Measurements from ENCODE around the gene CCM2. TPM values are rescaled to one million over a fixed set of nuclear protein-coding genes. Genes with fewer than 3 reads are reported as not detected.

CCM2 gene
- total and polyA plus RNA-seq, 4 donors: 21.7 to 57.6 (median 51.1) TPM

DNA sequence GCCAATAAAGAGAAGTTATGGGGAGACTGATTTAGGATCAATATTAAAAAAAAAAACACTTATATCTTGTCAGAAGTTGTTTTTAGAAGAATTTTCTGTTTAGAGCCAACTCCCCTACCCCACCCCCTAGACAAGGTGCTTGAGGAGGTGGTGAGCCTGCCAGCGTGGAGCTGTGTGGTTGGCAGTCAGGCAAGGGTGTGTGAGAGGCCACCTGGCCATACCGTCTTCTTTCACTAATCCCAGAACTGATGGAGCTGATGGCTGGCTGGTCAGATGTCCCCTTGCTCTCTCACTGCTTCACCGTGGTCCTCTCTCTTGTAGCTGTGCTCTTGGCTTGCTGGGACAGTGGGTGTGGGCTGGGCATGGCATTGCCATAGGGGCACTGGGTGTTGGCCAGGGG, 54.4 kb downstream of the CCM2 start:
- 95 to 96% methylated on average over 3 of the region's 3 CpGs for WGBS, 2 donors
- peaks cover 0 to 2% (median 0%) of the 10 kb centered on the region in 4 donors for H3K36me3 ChIP-seq (ENCODE audit: control insufficient read depth in 4 of 4, insufficient read depth in 4 of 4, low read length in 4 of 4)
- no peak overlapping the region for H3K27ac ChIP-seq (ENCODE audit: low read depth in 1 of 2, low read length in 1 of 2)
- ATAC-seq (ENCODE audit: insufficient read depth, low FRiP score): no peak
- H3K9ac ChIP-seq (ENCODE audit: insufficient read depth in 1 of 2, low read length in 2 of 2): no peak overlapping the region
- no peaks in the 10 kb centered on the region for H3K27me3 ChIP-seq (ENCODE audit: control insufficient read depth in 3 of 3, insufficient read depth in 3 of 3, low read length in 2 of 3)
- DNase-seq: no peak
- H3K4me1 ChIP-seq (ENCODE audit: control insufficient read depth in 5 of 5, insufficient read depth in 5 of 5, low read length in 5 of 5): no peaks in the 10 kb centered on the region
- peaks cover 0 to 2% (median 0%) of the 10 kb centered on the region in 4 donors for H3K9me3 ChIP-seq (ENCODE audit: control insufficient read depth in 4 of 4, insufficient read depth in 3 of 4, low read length in 3 of 4)
- TF ChIP-seq, protein P1, sequence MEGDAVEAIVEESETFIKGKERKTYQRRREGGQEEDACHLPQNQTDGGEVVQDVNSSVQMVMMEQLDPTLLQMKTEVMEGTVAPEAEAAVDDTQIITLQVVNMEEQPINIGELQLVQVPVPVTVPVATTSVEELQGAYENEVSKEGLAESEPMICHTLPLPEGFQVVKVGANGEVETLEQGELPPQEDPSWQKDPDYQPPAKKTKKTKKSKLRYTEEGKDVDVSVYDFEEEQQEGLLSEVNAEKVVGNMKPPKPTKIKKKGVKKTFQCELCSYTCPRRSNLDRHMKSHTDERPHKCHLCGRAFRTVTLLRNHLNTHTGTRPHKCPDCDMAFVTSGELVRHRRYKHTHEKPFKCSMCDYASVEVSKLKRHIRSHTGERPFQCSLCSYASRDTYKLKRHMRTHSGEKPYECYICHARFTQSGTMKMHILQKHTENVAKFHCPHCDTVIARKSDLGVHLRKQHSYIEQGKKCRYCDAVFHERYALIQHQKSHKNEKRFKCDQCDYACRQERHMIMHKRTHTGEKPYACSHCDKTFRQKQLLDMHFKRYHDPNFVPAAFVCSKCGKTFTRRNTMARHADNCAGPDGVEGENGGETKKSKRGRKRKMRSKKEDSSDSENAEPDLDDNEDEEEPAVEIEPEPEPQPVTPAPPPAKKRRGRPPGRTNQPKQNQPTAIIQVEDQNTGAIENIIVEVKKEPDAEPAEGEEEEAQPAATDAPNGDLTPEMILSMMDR (IDR thresholded peaks at IDR 0.05; ENCODE audit: control extremely low read depth, extremely low read depth): no peak
- no peak overlapping the region for H3K4me3 ChIP-seq

DNA sequence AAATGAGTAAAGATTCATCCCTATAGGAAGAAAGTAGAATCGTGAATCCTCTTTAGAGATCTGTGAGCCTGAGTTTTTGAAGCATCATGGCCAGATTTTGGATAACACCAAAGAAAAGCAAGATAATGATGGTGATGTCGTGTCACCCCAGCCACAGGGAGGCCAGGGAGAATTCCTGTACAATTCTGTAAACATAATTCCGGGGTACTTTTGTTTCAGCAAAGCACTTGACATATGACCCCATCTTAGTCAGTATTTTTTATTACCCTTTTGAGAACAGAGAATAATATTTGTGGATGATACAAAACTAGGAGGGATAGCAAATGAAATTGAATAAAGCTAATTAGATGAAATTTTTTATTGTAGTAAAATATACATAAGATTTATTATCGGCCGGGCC, 55.0 kb downstream of the CCM2 start:
- Histone ChIP-seq H3K9me3 (ENCODE audit: control insufficient read depth in 4 of 4, insufficient read depth in 3 of 4, low read length in 3 of 4) (peaks cover 0 to 2% (median 0%) of the 10 kb centered on the region in 4 donors), H3K27ac (ENCODE audit: low read depth in 1 of 2, low read length in 1 of 2) (no peak overlapping the region), H3K4me1 (ENCODE audit: control insufficient read depth in 5 of 5, insufficient read depth in 5 of 5, low read length in 5 of 5) (no peaks in the 10 kb centered on the region), H3K36me3 (ENCODE audit: control insufficient read depth in 4 of 4, insufficient read depth in 4 of 4, low read length in 4 of 4) (peaks cover 0 to 2% (median 0%) of the 10 kb centered on the region in 4 donors), H3K4me3 (no peak overlapping the region), H3K27me3 (ENCODE audit: control insufficient read depth in 3 of 3, insufficient read depth in 3 of 3, low read length in 2 of 3) (no peaks in the 10 kb centered on the region), H3K9ac (ENCODE audit: insufficient read depth in 1 of 2, low read length in 2 of 2) (no peak overlapping the region)
- 89 to 94% methylated on average over 5 of the region's 5 CpGs for WGBS, 2 donors
- TF ChIP-seq, protein P1 (IDR thresholded peaks at IDR 0.05; ENCODE audit: control extremely low read depth, extremely low read depth): no peak
- no peak for DNase-seq
- no peak for ATAC-seq (ENCODE audit: insufficient read depth, low FRiP score)

DNA sequence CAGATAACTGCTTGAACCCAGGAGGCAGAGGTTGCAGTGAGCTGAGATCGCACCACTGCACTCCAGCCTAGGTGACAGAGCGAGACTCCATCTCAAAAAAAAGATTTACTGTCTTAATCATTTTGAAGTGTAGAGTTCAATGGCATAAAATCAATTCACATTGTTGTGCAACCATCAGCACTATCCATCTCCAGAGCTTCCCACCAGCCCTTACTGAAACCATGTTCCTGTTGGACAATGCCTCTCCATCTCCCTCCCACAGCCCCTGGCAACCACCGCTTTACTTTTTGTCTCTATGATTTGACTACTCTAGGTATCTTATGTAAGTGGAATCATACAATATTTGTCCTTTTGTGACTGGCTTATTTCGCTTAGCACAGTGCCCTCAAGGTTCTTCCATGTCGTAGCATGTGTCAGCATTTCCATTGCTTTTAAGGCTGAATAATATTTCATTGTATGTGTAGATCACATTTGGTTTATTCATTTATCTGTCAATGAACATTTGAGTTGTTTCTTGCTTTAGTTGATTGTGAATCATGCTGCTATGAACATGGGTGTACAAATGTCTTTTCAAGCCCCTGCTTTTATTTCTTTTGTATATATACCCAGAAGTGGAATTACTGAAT, 55.7 kb downstream of the CCM2 start:
- Histone ChIP-seq H3K36me3 (ENCODE audit: control insufficient read depth in 4 of 4, insufficient read depth in 4 of 4, low read length in 4 of 4) (peaks cover 0 to 2% (median 0%) of the 10 kb centered on the region in 4 donors), H3K4me1 (ENCODE audit: control insufficient read depth in 5 of 5, insufficient read depth in 5 of 5, low read length in 5 of 5) (no peaks in the 10 kb centered on the region), H3K9ac (ENCODE audit: insufficient read depth in 1 of 2, low read length in 2 of 2) (no peak overlapping the region), H3K4me3 (no peak overlapping the region), H3K27ac (ENCODE audit: low read depth in 1 of 2, low read length in 1 of 2) (no peak overlapping the region), H3K27me3 (ENCODE audit: control insufficient read depth in 3 of 3, insufficient read depth in 3 of 3, low read length in 2 of 3) (no peaks in the 10 kb centered on the region), H3K9me3 (ENCODE audit: control insufficient read depth in 4 of 4, insufficient read depth in 3 of 4, low read length in 3 of 4) (peaks cover 0 to 2% (median 0%) of the 10 kb centered on the region in 4 donors)
- ATAC-seq (ENCODE audit: insufficient read depth, low FRiP score) (no peak), DNase-seq (no peak)
- 94 to 97% methylated on average over 5 of the region's 5 CpGs for WGBS, 2 donors
- TF ChIP-seq, protein P1 (IDR thresholded peaks at IDR 0.05; ENCODE audit: control extremely low read depth, extremely low read depth): no peak

DNA sequence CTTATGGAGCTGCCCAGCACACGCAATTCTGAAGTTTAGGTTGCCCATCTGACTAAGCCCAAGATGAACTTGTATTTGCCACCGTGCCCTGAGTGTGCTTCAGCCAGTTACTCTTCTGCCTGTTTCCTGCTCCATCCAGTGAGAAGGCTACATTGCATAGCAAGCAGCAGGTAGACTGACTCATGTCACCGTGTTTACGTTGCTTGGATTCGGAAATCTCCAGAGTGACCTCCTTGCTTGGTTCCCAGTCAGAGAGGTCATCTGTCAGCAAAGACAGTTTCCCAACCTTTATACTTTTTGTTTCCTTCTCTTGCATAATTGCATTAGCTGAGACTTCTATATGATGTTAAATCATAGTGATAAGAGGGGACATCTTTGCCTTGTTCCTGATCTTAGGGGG, 57.9 kb downstream of the CCM2 start:
- Histone ChIP-seq H3K9me3 (ENCODE audit: control insufficient read depth in 4 of 4, insufficient read depth in 3 of 4, low read length in 3 of 4) (peaks cover 0 to 2% (median 0%) of the 10 kb centered on the region in 4 donors), H3K4me3 (no peak overlapping the region), H3K4me1 (ENCODE audit: control insufficient read depth in 5 of 5, insufficient read depth in 5 of 5, low read length in 5 of 5) (peaks cover 0 to 3% (median 0%) of the 10 kb centered on the region in 5 donors), H3K27ac (ENCODE audit: low read depth in 1 of 2, low read length in 1 of 2) (no peak overlapping the region), H3K9ac (ENCODE audit: insufficient read depth in 1 of 2, low read length in 2 of 2) (no peak overlapping the region), H3K36me3 (ENCODE audit: control insufficient read depth in 4 of 4, insufficient read depth in 4 of 4, low read length in 4 of 4) (peaks cover 0 to 3% (median 0%) of the 10 kb centered on the region in 4 donors), H3K27me3 (ENCODE audit: control insufficient read depth in 3 of 3, insufficient read depth in 3 of 3, low read length in 2 of 3) (no peaks in the 10 kb centered on the region)
- DNase-seq (no peak), ATAC-seq (ENCODE audit: insufficient read depth, low FRiP score) (no peak)
- 86 to 91% methylated on average over 5 of the region's 5 CpGs for WGBS, 2 donors
- TF ChIP-seq, protein P1 (IDR thresholded peaks at IDR 0.05; ENCODE audit: control extremely low read depth, extremely low read depth): no peak

Data from lung (tissue), 12 donors.